Vagina (tissue), 2 donors: ENCODE data around the gene KIRREL3. TPM values are rescaled to one million over a fixed set of nuclear protein-coding genes. Genes with fewer than 3 reads are reported as not detected.

ENCODE experiments used
- DNase-seq, 2 donors: peaks; one replicate each; pipeline ENCODE4 v3.0.0-alpha.2; 2017; ENCODE audit errors: extremely low spot score in 2 of 2
- H3K27ac ChIP-seq: fragments of 200-600 bp; sonication (generic); one replicate; pipeline ENCODE4 v1.5.1; 2019
- H3K27me3 ChIP-seq: fragments of 200-600 bp; sonication (generic); one replicate; pipeline ENCODE4 v1.5.1; 2019
- H3K36me3 ChIP-seq, 2 donors: fragments of 200-600 bp; sonication (generic); one replicate each; pipeline ENCODE4 v1.5.1; 2017 to 2019
- H3K4me1 ChIP-seq: fragments of 200-600 bp; sonication (generic); one replicate; pipeline ENCODE4 v1.5.1; 2019
- H3K4me3 ChIP-seq, 2 donors: fragments of 200-600 bp; sonication (generic); 1 replicate in 1 of 2; 2 replicates in 1 of 2; pipeline ENCODE4 v1.5.1; 2016 to 2019
- H3K9me3 ChIP-seq: fragments of 200-600 bp; sonication (generic); one replicate; pipeline ENCODE4 v1.5.1; 2019
- CTCF ChIP-seq, 3 experiments: fragments of 450-650 bp in 2 of 3; fragments of 200-600 bp in 1 of 3; sonication (generic) in 1 of 3; IDR thresholded peaks; one replicate each; pipeline ENCODE4 v1.5.1; 2017 to 2019; ENCODE audit warnings: antibody characterized with exemption in 3 of 3, mild to moderate bottlenecking in 2 of 3, moderate library complexity in 2 of 3
- POLR2A ChIP-seq, 2 donors: fragments of 450-650 bp; IDR thresholded peaks; one replicate each; pipeline ENCODE4 v1.6.1; 2017; ENCODE audit warnings: antibody characterized with exemption in 2 of 2, mild to moderate bottlenecking in 2 of 2, moderate library complexity in 2 of 2
- POLR2AphosphoS5 ChIP-seq, 2 donors: sonication (generic); formaldehyde crosslinking; IDR thresholded peaks; one replicate each; pipeline ENCODE4 v1.9.0; 2017; ENCODE audit warnings: antibody characterized with exemption in 2 of 2, mild to moderate bottlenecking in 2 of 2, low read depth in 1 of 2; ENCODE audit not compliant: insufficient read depth in 1 of 2
- intact Hi-C: fragments of 100-400 bp; cut with DNase I; formaldehyde crosslinking; loops from one replicate; pipeline ENCODE4 v1.15.1; 2023
- total RNA-seq: library from RNA; depleted of rRNA; stranded (reverse); fragments of >200 nt; gene quantifications from one replicate; pipeline ENCODE4 v1.2.3, GENCODE V29; 2016

KIRREL3 gene
- total RNA-seq, 1 donor from 2014 or later, result not detected

GRCh38 chr11:126627421-126627820 lies 373.1 kb downstream of the KIRREL3 start:
- intact Hi-C loops, result no loop called here
- no peak for DNase-seq
- Histone ChIP-seq H3K4me1 (peaks cover 8% of the 10 kb centered on the region), H3K4me3 (no peak overlapping the region), H3K9me3 (no peaks in the 10 kb centered on the region), H3K27ac (no peak overlapping the region), H3K36me3 (no peaks in the 10 kb centered on the region), H3K27me3 (no peaks in the 10 kb centered on the region)
- TF ChIP-seq POLR2A (IDR thresholded peaks at IDR 0.05) (no peak), CTCF (IDR thresholded peaks at IDR 0.05) (no peak), POLR2AphosphoS5 (IDR thresholded peaks at IDR 0.05; ENCODE audit: insufficient read depth in 1 of 2, low read depth in 1 of 2) (no peak)

GRCh38 chr11:126624506-126624905 lies 376.1 kb downstream of the KIRREL3 start:
- H3K27ac ChIP-seq, result no peak overlapping the region
- no peak overlapping the region for H3K4me3 ChIP-seq
- no peaks in the 10 kb centered on the region for H3K36me3 ChIP-seq
- no peaks in the 10 kb centered on the region for H3K27me3 ChIP-seq
- H3K4me1 ChIP-seq, result peaks cover 8% of the 10 kb centered on the region
- intact Hi-C loops, result no loop called here
- no peak for DNase-seq
- TF ChIP-seq POLR2A (IDR thresholded peaks at IDR 0.05), result no peak
- TF ChIP-seq CTCF (IDR thresholded peaks at IDR 0.05), result no peak
- no peak for TF ChIP-seq POLR2AphosphoS5 (IDR thresholded peaks at IDR 0.05; ENCODE audit: insufficient read depth in 1 of 2, low read depth in 1 of 2)
- no peaks in the 10 kb centered on the region for H3K9me3 ChIP-seq

GRCh38 chr11:126619516-126619915 lies 381.1 kb downstream of the KIRREL3 start:
- Histone ChIP-seq H3K4me1 (no peaks in the 10 kb centered on the region), H3K9me3 (no peaks in the 10 kb centered on the region), H3K36me3 (no peaks in the 10 kb centered on the region), H3K4me3 (no peak overlapping the region), H3K27me3 (no peaks in the 10 kb centered on the region), H3K27ac (no peak overlapping the region)
- TF ChIP-seq CTCF (IDR thresholded peaks at IDR 0.05) (no peak), POLR2A (IDR thresholded peaks at IDR 0.05) (no peak), POLR2AphosphoS5 (IDR thresholded peaks at IDR 0.05; ENCODE audit: insufficient read depth in 1 of 2, low read depth in 1 of 2) (no peak)
- no peak for DNase-seq
- intact Hi-C loops, result no loop called here

- intact Hi-C loops, result no loop called here
- Histone ChIP-seq H3K36me3 (no peaks in the 10 kb centered on the region), H3K27me3 (no peaks in the 10 kb centered on the region), H3K4me3 (no peak overlapping the region), H3K9me3 (no peaks in the 10 kb centered on the region), H3K27ac (no peak overlapping the region), H3K4me1 (no peaks in the 10 kb centered on the region)
- DNase-seq, result no peak
- TF ChIP-seq POLR2A (IDR thresholded peaks at IDR 0.05) (no peak), CTCF (IDR thresholded peaks at IDR 0.05) (no peak), POLR2AphosphoS5 (IDR thresholded peaks at IDR 0.05; ENCODE audit: insufficient read depth in 1 of 2, low read depth in 1 of 2) (no peak)
Measured at GRCh38 chr11:126615845-126616244, 384.7 kb downstream of the KIRREL3 start.

- intact Hi-C loops, result no loop called here
- no peaks in the 10 kb centered on the region for H3K27me3 ChIP-seq
- H3K27ac ChIP-seq, result no peak overlapping the region
- H3K9me3 ChIP-seq, result no peaks in the 10 kb centered on the region
- no peak overlapping the region for H3K4me3 ChIP-seq
- TF ChIP-seq POLR2AphosphoS5 (IDR thresholded peaks at IDR 0.05; ENCODE audit: insufficient read depth in 1 of 2, low read depth in 1 of 2), result no peak
- no peak for TF ChIP-seq CTCF (IDR thresholded peaks at IDR 0.05)
- TF ChIP-seq POLR2A (IDR thresholded peaks at IDR 0.05), result no peak
- no peaks in the 10 kb centered on the region for H3K4me1 ChIP-seq
- no peaks in the 10 kb centered on the region for H3K36me3 ChIP-seq
- no peak for DNase-seq
Measured at GRCh38 chr11:126613272-126613671, 387.3 kb downstream of the KIRREL3 start.
